A673 (cell line): Measurements from ENCODE around the gene KCNMA1.

Source experiments
- CTCF ChIP-seq: fragments of 300-800, 200-600 bp; sonication (generic); conservative IDR thresholded peaks from 2 replicates; pipeline ENCODE4 v1.5.1; 2017; ENCODE audit warnings: low read depth, mild to moderate bottlenecking, antibody characterized with exemption, low read length, moderate library complexity, mixed read lengths
- EZH2 ChIP-seq: fragments of 200-600 bp; sonication (generic); IDR thresholded peaks from 2 replicates; pipeline ENCODE4 v1.6.1; 2017; ENCODE audit warnings: borderline replicate concordance, low read depth, mild to moderate bottlenecking, mixed read lengths, antibody characterized with exemption, low read length; ENCODE audit not compliant: poor library complexity, severe bottlenecking

DNA sequence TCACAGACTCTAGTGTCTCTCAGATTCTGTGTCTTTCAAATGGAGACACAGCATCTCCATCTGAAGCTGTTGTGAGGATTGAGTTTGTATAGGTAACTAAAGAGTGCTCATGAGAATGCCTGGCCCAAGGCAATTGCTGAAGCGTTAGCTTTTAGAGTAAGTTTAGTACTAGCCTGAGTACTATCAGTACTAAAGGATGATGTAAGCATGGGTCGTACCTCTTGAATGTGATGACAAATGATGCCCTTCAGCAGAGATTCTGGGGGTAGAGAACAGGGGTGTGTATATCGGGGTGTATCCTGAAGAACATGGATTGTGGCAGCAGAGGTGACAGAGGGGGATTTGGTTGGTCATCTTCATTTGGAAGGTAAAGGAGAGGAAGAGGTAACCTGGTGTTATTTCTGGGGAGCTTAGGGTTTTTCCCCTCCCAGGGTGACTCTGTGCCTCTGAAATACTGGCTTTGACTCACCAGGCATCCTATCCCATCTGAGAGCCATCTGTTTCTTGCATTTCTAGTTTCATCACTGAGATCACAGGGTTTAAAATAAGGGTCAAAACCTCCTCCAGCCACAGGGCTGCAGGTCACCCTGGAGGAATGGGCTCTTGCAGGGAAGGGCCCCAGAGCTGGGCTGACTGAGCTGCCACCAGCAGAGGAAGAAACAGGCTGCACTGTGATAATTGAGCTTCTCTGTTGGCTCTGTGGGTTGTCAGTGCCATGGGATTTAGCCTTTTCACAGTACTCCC, 756.0 kb downstream of the KCNMA1 start:
- TF ChIP-seq CTCF (no peak), EZH2 (no peak)
